HepG2 (cell line): Measurements from ENCODE around the gene ATP6V0E1. TPM values are rescaled to one million over a fixed set of nuclear protein-coding genes. Genes with fewer than 3 reads are reported as not detected.

Source experiments
- ELF3 ChIP-seq: IDR thresholded peaks from 2 replicates; pipeline ENCODE4 v1.6.1; 2016; ENCODE audit warnings: missing genetic modification reagents, missing compliant biosample characterization
- HNRNPL ChIP-seq: fragments of 200-400 bp; formaldehyde crosslinking; IDR thresholded peaks from 2 replicates; pipeline ENCODE4 v1.6.1; 2017; ENCODE audit warnings: mild to moderate bottlenecking, low read depth, low read length
- JUN ChIP-seq: sonication (generic); formaldehyde crosslinking; IDR thresholded peaks from 2 replicates; pipeline ENCODE4 v1.4.0; 2020; ENCODE audit warnings: mild to moderate bottlenecking, missing genetic modification reagents
- NCOA5 ChIP-seq: sonication (generic); formaldehyde crosslinking; IDR thresholded peaks from 2 replicates; pipeline ENCODE4 v1.4.0; 2020; ENCODE audit warnings: missing genetic modification reagents
- NONO ChIP-seq, 2 experiments: fragments of 450-650 bp in 1 of 2; sonication (generic) in 1 of 2; formaldehyde crosslinking in 1 of 2; IDR thresholded peaks in 1 of 2; conservative IDR thresholded peaks in 1 of 2; 2 replicates each; pipeline versions ENCODE4 v1.6.1 to v1.8.0; 2017 to 2022; ENCODE audit warnings: mild to moderate bottlenecking in 1 of 2, missing genetic modification reagents in 1 of 2, moderate library complexity in 1 of 2
- NR2C2 ChIP-seq: sonication (generic); formaldehyde crosslinking; IDR thresholded peaks from 2 replicates; pipeline ENCODE4 v1.4.0; 2020; ENCODE audit warnings: missing genetic modification reagents, mild to moderate bottlenecking, moderate library complexity, borderline replicate concordance
- NRL ChIP-seq: sonication (generic); formaldehyde crosslinking; IDR thresholded peaks from 2 replicates; pipeline ENCODE4 v1.5.0; 2020; ENCODE audit warnings: missing genetic modification reagents, mild to moderate bottlenecking, moderate library complexity, borderline replicate concordance
- RARA ChIP-seq: IDR thresholded peaks from 2 replicates; pipeline ENCODE4 v1.6.1; 2016; ENCODE audit warnings: missing genetic modification reagents, missing compliant biosample characterization
- ZNF292 ChIP-seq: sonication (generic); formaldehyde crosslinking; IDR thresholded peaks from 2 replicates; pipeline ENCODE4 v1.8.1; 2022; ENCODE audit warnings: mild to moderate bottlenecking, low read depth, missing genetic modification reagents, borderline replicate concordance
- ZNF432 ChIP-seq: sonication (generic); formaldehyde crosslinking; IDR thresholded peaks from 2 replicates; pipeline ENCODE4 v1.5.0; 2020; ENCODE audit warnings: missing genetic modification reagents, mild to moderate bottlenecking, borderline replicate concordance
- ZNF720 ChIP-seq: sonication (generic); formaldehyde crosslinking; IDR thresholded peaks from 2 replicates; pipeline ENCODE4 v1.4.0; 2020; ENCODE audit warnings: missing genetic modification reagents
- ZNF773 ChIP-seq: sonication (generic); formaldehyde crosslinking; IDR thresholded peaks from 2 replicates; pipeline ENCODE4 v1.4.0; 2020; ENCODE audit warnings: missing genetic modification reagents, borderline replicate concordance
- polyA plus RNA-seq, 8 experiments: library from polyadenylated mRNA; depleted of rRNA in 3 of 8; stranded (reverse) in 7 of 8; unstranded in 1 of 8; fragments of >200 nt; fragmentation: Illumina TruSeq in 4 of 8; extraction: Trizol in 4 of 8; gene quantifications; 2 replicates each; pipeline versions ENCODE4 v1.2.1 to v1.2.3, GENCODE V29; 2011 to 2016; ENCODE audit warnings: low read depth in 4 of 8, missing spikeins in 1 of 8, mixed read lengths in 1 of 8; ENCODE audit not compliant: insufficient read depth in 1 of 8
- total RNA-seq, 5 experiments: library from RNA; depleted of rRNA; stranded (reverse); fragments of >200 nt; fragmentation: Illumina TruSeq; extraction: Trizol; gene quantifications; 2 replicates each; pipeline ENCODE4 v1.2.3, GENCODE V29; 2016; ENCODE audit warnings: low read depth in 1 of 5
- TF ChIP-seq, protein P1 (sequence below): sonication (generic); formaldehyde crosslinking; IDR thresholded peaks from 2 replicates; pipeline ENCODE4 v1.4.0; 2020; ENCODE audit warnings: missing genetic modification reagents
- TF ChIP-seq, protein P2 (sequence below): IDR thresholded peaks from 2 replicates; pipeline ENCODE4 v1.6.1; 2016; ENCODE audit warnings: missing genetic modification reagents, missing compliant biosample characterization
- TF ChIP-seq, protein P3 (sequence below): sonication (generic); formaldehyde crosslinking; IDR thresholded peaks from 2 replicates; pipeline ENCODE4 v1.4.0; 2020; ENCODE audit warnings: missing genetic modification reagents
- TF ChIP-seq, protein P4 (sequence below): sonication (generic); formaldehyde crosslinking; IDR thresholded peaks from 2 replicates; pipeline ENCODE4 v1.5.0; 2020; ENCODE audit warnings: mild to moderate bottlenecking, missing genetic modification reagents
- TF ChIP-seq, protein P5 (sequence below), 2 experiments: sonication (generic) in 1 of 2; formaldehyde crosslinking in 1 of 2; IDR thresholded peaks; 2 replicates each; pipeline versions ENCODE4 v1.4.0 to v1.6.1; 2016 to 2020; ENCODE audit warnings: borderline replicate concordance in 1 of 2, low read depth in 1 of 2, mild to moderate bottlenecking in 1 of 2, missing genetic modification reagents in 1 of 2

ATP6V0E1 gene
- total and polyA plus RNA-seq, 2 of the 13 experiments (the other 11 are each of a cell fraction or from before 2014, with no cell fraction given) = 143 to 215 TPM

DNA sequence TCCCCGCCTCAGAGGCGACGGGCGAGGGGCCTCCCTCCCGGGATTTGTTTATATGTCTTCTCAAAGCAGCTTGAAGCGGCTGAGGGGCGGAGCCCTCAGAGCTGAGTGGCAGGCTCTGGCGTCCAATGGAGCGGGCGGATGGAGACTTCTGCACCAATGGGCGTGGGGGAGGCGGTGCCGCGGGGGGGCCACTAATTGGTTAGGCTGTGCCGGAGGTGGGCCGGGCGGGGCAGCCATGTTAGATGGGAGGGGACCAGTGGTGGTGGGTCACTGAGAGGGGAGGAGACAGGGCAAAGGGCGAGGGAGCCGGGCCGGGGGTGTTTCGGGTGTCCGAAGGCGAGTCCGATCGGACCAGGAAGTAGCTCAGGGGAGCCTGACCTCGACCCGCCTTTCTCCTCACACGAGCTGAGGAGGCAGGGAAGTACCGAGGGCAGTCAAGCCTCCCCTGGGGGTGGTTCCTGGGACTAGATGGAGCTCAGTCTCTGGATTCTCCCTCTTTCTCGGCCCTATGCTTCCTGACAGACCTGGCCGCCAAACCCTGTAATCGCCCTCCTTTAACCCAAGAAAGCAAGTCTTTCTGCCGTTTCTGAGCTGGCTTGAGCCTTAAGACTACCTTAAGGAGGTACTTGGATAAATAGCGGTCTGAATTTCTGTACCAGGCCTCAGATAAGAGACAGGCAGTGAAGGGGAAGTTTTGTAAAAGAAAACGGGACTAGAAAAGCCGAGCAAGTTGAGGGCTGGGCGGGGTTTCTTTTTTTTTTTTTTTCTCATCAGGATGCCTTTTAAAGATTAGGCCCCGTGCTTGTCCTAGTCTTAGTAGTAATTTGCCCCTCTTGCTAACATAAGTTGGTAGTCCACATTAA is 73.7 kb downstream of the ATP6V0E1 start (continued):
- TF ChIP-seq, protein P1, sequence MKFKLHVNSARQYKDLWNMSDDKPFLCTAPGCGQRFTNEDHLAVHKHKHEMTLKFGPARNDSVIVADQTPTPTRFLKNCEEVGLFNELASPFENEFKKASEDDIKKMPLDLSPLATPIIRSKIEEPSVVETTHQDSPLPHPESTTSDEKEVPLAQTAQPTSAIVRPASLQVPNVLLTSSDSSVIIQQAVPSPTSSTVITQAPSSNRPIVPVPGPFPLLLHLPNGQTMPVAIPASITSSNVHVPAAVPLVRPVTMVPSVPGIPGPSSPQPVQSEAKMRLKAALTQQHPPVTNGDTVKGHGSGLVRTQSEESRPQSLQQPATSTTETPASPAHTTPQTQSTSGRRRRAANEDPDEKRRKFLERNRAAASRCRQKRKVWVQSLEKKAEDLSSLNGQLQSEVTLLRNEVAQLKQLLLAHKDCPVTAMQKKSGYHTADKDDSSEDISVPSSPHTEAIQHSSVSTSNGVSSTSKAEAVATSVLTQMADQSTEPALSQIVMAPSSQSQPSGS (CRISPR knock-in tag) = peak; percentile 33; the same call in 1 of the 2 replicates
- peak; percentile 82 for TF ChIP-seq NR2C2 (CRISPR knock-in tag)
- 0 out of 2 replicates have a peak, but pooled peaks have one; percentile 28 for TF ChIP-seq ZNF292 (CRISPR knock-in tag)
- no peak for TF ChIP-seq ZNF432 (CRISPR knock-in tag)
- TF ChIP-seq ZNF773 (CRISPR knock-in tag) = no peak
- TF ChIP-seq, protein P2, sequence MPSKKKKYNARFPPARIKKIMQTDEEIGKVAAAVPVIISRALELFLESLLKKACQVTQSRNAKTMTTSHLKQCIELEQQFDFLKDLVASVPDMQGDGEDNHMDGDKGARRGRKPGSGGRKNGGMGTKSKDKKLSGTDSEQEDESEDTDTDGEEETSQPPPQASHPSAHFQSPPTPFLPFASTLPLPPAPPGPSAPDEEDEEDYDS (CRISPR knock-in tag) = no peak; the same call in none of the 2 replicates
- TF ChIP-seq ZNF720 = no peak
- TF ChIP-seq RARA = peak; percentile 62; the same call in 1 of the 2 replicates
- TF ChIP-seq, protein P3, sequence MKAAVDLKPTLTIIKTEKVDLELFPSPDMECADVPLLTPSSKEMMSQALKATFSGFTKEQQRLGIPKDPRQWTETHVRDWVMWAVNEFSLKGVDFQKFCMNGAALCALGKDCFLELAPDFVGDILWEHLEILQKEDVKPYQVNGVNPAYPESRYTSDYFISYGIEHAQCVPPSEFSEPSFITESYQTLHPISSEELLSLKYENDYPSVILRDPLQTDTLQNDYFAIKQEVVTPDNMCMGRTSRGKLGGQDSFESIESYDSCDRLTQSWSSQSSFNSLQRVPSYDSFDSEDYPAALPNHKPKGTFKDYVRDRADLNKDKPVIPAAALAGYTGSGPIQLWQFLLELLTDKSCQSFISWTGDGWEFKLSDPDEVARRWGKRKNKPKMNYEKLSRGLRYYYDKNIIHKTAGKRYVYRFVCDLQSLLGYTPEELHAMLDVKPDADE = no peak
- TF ChIP-seq ELF3 (CRISPR knock-in tag) = peak; percentile 96
- TF ChIP-seq HNRNPL = no peak
- TF ChIP-seq NRL = peak; percentile 62; the same call in 1 of the 2 replicates
- TF ChIP-seq NONO (IDR thresholded peaks at IDR 0.05) = no peak
- no peak; the same call in 1 of the 2 replicates for TF ChIP-seq NONO (CRISPR knock-in tag; conservative IDR thresholded peaks at IDR 0.05)
- TF ChIP-seq NCOA5 (CRISPR knock-in tag) = no peak
- TF ChIP-seq JUN (CRISPR knock-in tag) = no peak
- TF ChIP-seq, protein P4, sequence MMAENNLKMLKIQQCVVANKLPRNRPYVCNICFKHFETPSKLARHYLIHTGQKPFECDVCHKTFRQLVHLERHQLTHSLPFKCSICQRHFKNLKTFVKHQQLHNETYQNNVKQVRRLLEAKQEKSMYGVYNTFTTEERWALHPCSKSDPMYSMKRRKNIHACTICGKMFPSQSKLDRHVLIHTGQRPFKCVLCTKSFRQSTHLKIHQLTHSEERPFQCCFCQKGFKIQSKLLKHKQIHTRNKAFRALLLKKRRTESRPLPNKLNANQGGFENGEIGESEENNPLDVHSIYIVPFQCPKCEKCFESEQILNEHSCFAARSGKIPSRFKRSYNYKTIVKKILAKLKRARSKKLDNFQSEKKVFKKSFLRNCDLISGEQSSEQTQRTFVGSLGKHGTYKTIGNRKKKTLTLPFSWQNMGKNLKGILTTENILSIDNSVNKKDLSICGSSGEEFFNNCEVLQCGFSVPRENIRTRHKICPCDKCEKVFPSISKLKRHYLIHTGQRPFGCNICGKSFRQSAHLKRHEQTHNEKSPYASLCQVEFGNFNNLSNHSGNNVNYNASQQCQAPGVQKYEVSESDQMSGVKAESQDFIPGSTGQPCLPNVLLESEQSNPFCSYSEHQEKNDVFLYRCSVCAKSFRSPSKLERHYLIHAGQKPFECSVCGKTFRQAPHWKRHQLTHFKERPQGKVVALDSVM (CRISPR knock-in tag) = no peak
- TF ChIP-seq, protein P5, sequence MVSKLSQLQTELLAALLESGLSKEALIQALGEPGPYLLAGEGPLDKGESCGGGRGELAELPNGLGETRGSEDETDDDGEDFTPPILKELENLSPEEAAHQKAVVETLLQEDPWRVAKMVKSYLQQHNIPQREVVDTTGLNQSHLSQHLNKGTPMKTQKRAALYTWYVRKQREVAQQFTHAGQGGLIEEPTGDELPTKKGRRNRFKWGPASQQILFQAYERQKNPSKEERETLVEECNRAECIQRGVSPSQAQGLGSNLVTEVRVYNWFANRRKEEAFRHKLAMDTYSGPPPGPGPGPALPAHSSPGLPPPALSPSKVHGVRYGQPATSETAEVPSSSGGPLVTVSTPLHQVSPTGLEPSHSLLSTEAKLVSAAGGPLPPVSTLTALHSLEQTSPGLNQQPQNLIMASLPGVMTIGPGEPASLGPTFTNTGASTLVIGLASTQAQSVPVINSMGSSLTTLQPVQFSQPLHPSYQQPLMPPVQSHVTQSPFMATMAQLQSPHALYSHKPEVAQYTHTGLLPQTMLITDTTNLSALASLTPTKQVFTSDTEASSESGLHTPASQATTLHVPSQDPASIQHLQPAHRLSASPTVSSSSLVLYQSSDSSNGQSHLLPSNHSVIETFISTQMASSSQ (IDR thresholded peaks at IDR 0.05; ENCODE audit: low read depth) = no peak
- TF ChIP-seq, protein P5 (CRISPR knock-in tag; IDR thresholded peaks at IDR 0.05; ENCODE audit: borderline replicate concordance) = no peak; the same call in 1 of the 2 replicates
